Left hindlimb (tissue), 1 donor: Measurements from ENCODE around the gene LRRC10B.

Source experiments
- DNase-seq: peaks from one replicate; pipeline ENCODE4 v3.0.0-alpha.2; 2018

The LRRC10B gene

GRCh38 chr11:61549662-61550568 is 41.4 kb downstream of the LRRC10B start:
- no peak for DNase-seq

GRCh38 chr11:61550665-61551227 is 42.2 kb downstream of the LRRC10B start:
- DNase-seq: no peak

- DNase-seq: no peak
Observed at GRCh38 chr11:61551634-61552033, 43.1 kb downstream of the LRRC10B start.

GRCh38 chr11:61552108-61552635 is 43.6 kb downstream of the LRRC10B start:
- no peak for DNase-seq

- DNase-seq: no peak
Observed at GRCh38 chr11:61553373-61554171, 45.0 kb downstream of the LRRC10B start.

- DNase-seq: no peak
Observed at GRCh38 chr11:61554172-61554988, 45.8 kb downstream of the LRRC10B start.

GRCh38 chr11:61555051-61555969 is 46.8 kb downstream of the LRRC10B start:
- DNase-seq: no peak

GRCh38 chr11:61555978-61556377 is 47.4 kb downstream of the LRRC10B start:
- DNase-seq: no peak

- DNase-seq: no peak
Observed at GRCh38 chr11:61556621-61557020, 48.1 kb downstream of the LRRC10B start.
